Left ventricle myocardium inferior (tissue), 1 donor: Measurements from ENCODE around the gene MMP11. TPM values are rescaled to one million over a fixed set of nuclear protein-coding genes. Genes with fewer than 3 reads are reported as not detected.
A peak's percentile ranks its signal among the peaks of the same experiment; 100 is the strongest.

Experiments
- DNase-seq: peaks from one replicate; pipeline ENCODE4 v3.0.0-alpha.2; 2020
- H3K27ac ChIP-seq: fragments of 200-600 bp; replicated peaks from 2 replicates; pipeline ENCODE4 v1.8.0; 2021
- H3K27me3 ChIP-seq: fragments of 200-600 bp; 2 replicates; pipeline ENCODE4 v1.8.0; 2021; ENCODE audit warnings: low read depth
- H3K36me3 ChIP-seq: fragments of 200-600 bp; 2 replicates; pipeline ENCODE4 v1.8.0; 2021
- H3K4me1 ChIP-seq: fragments of 200-600 bp; 2 replicates; pipeline ENCODE4 v1.8.0; 2021
- H3K4me3 ChIP-seq: fragments of 200-600 bp; 2 replicates; pipeline ENCODE4 v1.8.0; 2021; ENCODE audit warnings: mild to moderate bottlenecking, moderate library complexity
- H3K9me3 ChIP-seq: fragments of 200-600 bp; replicated peaks from 2 replicates; pipeline ENCODE4 v1.8.0; 2021
- CTCF ChIP-seq: fragments of 200-600 bp; IDR thresholded peaks from 2 replicates; pipeline ENCODE4 v1.8.0; 2021; ENCODE audit warnings: antibody characterized with exemption, mild to moderate bottlenecking, borderline replicate concordance
- intact Hi-C: fragments of 100-400 bp; cut with micrococcal nuclease; formaldehyde crosslinking; loops from one replicate; pipeline ENCODE4 v1.11.0; 2022
- total RNA-seq: library from RNA; stranded (reverse); fragmentation: NEBNext Ultra II Directional; extraction: Animal tissue kit (Norgen Biotek cat#: 25700); gene quantifications from one replicate; pipeline ENCODE4 v1.2.1, GENCODE V29; 2021
- donor health status: DM: no; HTN: yes; CAD: no; lungs with severe emphysema.

MMP11 gene
- total RNA-seq, 1 donor from 2014 or later = 16.9 TPM

GRCh38 chr22:23829845-23830372 is 57.3 kb downstream of the MMP11 start:
- Histone ChIP-seq H3K9me3 (no peaks in the 10 kb centered on the region), H3K27me3 (no peaks in the 10 kb centered on the region), H3K4me1 (peaks cover 100% of the 10 kb centered on the region), H3K36me3 (peaks cover 74% of the 10 kb centered on the region), H3K27ac (peak overlapping the region; percentile 96), H3K4me3 (no peak overlapping the region)
- no peak for TF ChIP-seq CTCF
- no peak for DNase-seq
- intact Hi-C loops = no loop called here

GRCh38 chr22:23831261-23831660 is 58.6 kb downstream of the MMP11 start:
- intact Hi-C loops = no loop called here
- peaks cover 69% of the 10 kb centered on the region for H3K36me3 ChIP-seq
- peaks cover 100% of the 10 kb centered on the region for H3K4me1 ChIP-seq
- H3K27me3 ChIP-seq = no peaks in the 10 kb centered on the region
- TF ChIP-seq CTCF = no peak
- peak overlapping the region; percentile 96 for H3K27ac ChIP-seq
- H3K9me3 ChIP-seq = no peaks in the 10 kb centered on the region
- DNase-seq = no peak
- H3K4me3 ChIP-seq = no peak overlapping the region

GRCh38 chr22:23831781-23832180 is 59.1 kb downstream of the MMP11 start:
- Histone ChIP-seq H3K27ac (peak overlapping the region; percentile 96), H3K36me3 (peaks cover 66% of the 10 kb centered on the region), H3K27me3 (no peaks in the 10 kb centered on the region), H3K9me3 (no peaks in the 10 kb centered on the region), H3K4me3 (no peak overlapping the region), H3K4me1 (peaks cover 100% of the 10 kb centered on the region)
- DNase-seq = no peak
- intact Hi-C loops = no loop called here
- TF ChIP-seq CTCF = no peak

- intact Hi-C loops = no loop called here
- no peak for DNase-seq
- H3K9me3 ChIP-seq = no peaks in the 10 kb centered on the region
- H3K27me3 ChIP-seq = no peaks in the 10 kb centered on the region
- H3K4me1 ChIP-seq = peaks cover 100% of the 10 kb centered on the region
- peak overlapping the region; percentile 96 for H3K27ac ChIP-seq
- no peak for TF ChIP-seq CTCF
- no peak overlapping the region for H3K4me3 ChIP-seq
- peaks cover 60% of the 10 kb centered on the region for H3K36me3 ChIP-seq
Observed at GRCh38 chr22:23832226-23833016, 59.8 kb downstream of the MMP11 start.

GRCh38 chr22:23833017-23833751 is 60.5 kb downstream of the MMP11 start:
- H3K27ac ChIP-seq = peak overlapping the region; percentile 96

More at GRCh38 chr22:23833017-23833751, 60.5 kb downstream of the MMP11 start:
- peaks cover 52% of the 10 kb centered on the region for H3K36me3 ChIP-seq
- H3K4me3 ChIP-seq = no peak overlapping the region
- TF ChIP-seq CTCF = peak; percentile 27
- H3K4me1 ChIP-seq = peaks cover 100% of the 10 kb centered on the region
- intact Hi-C loops = no loop called here
- no peaks in the 10 kb centered on the region for H3K27me3 ChIP-seq
- no peak for DNase-seq
- no peaks in the 10 kb centered on the region for H3K9me3 ChIP-seq

Other genes starting within 250 kb of the MMP11 start
- gene IGLL1, start 192.6 kb upstream of the MMP11 start, total RNA-seq = not detected
- not detected for gene DRICH1, start 140.5 kb upstream of the MMP11 start, total RNA-seq
- gene RGL4, start 81.8 kb upstream of the MMP11 start, total RNA-seq = not detected
- gene ZNF70, start 21.7 kb upstream of the MMP11 start, total RNA-seq = 4.0 TPM
- 0.69 TPM for gene VPREB3, start 18.4 kb upstream of the MMP11 start, total RNA-seq
- not detected for gene C22orf15, start 9.9 kb upstream of the MMP11 start, total RNA-seq
- gene CHCHD10, start 4.9 kb upstream of the MMP11 start, total RNA-seq = 1,446 TPM
- 52.0 TPM for gene SMARCB1, start 14.1 kb downstream of the MMP11 start, total RNA-seq
- gene DERL3, start 66.2 kb downstream of the MMP11 start, total RNA-seq = 2.0 TPM
- 22.0 TPM for gene SLC2A11, start 85.0 kb downstream of the MMP11 start, total RNA-seq
- gene MIF, start 121.5 kb downstream of the MMP11 start, total RNA-seq = 242 TPM
- gene GSTT2B, start 188.3 kb downstream of the MMP11 start, total RNA-seq = 4.9 TPM
- gene DDTL, start 194.0 kb downstream of the MMP11 start, total RNA-seq = 1.5 TPM
- 157 TPM for gene DDT, start 201.6 kb downstream of the MMP11 start, total RNA-seq
- 0.66 TPM for gene GSTT2, start 207.3 kb downstream of the MMP11 start, total RNA-seq
- not detected for gene GSTT4, start 232.6 kb downstream of the MMP11 start, total RNA-seq
- gene CABIN1, start 238.5 kb downstream of the MMP11 start, total RNA-seq = 46.9 TPM